Measurements from ENCODE around the gene MRPS27. TPM values are rescaled to one million over a fixed set of nuclear protein-coding genes. Genes with fewer than 3 reads are reported as not detected.

MRPS27 gene
- total and polyA plus RNA-seq, 8 donors, result 14.8 to 43.3 (median 23.1) TPM

GRCh38 chr5:72272398-72272797 lies 47.6 kb downstream of the MRPS27 start:
- Histone ChIP-seq H3K4me3 (no peak overlapping the region), H3K27ac (no peak overlapping the region), H3K4me1 (peaks cover 0 to 18% (median 7%) of the 10 kb centered on the region in 4 donors), H3K9me3 (no peaks in the 10 kb centered on the region), H3K36me3 (peaks cover 0 to 11% (median 0%) of the 10 kb centered on the region in 4 donors), H3K27me3 (no peaks in the 10 kb centered on the region)
- no peak for TF ChIP-seq EP300 (IDR thresholded peaks at IDR 0.05)
- TF ChIP-seq POLR2AphosphoS5 (IDR thresholded peaks at IDR 0.05), result no peak
- TF ChIP-seq CTCF (IDR thresholded peaks at IDR 0.05), result no peak
- TF ChIP-seq POLR2A (IDR thresholded peaks at IDR 0.05), result no peak
- DNase-seq, result no peak
- intact Hi-C loops (cut with DNase I; ENCODE audit: low total_unique reads), result no loop called here
- 76 to 95% (median 87%) methylated on average over 4 of the region's 4 CpGs for WGBS, 5 donors

DNA sequence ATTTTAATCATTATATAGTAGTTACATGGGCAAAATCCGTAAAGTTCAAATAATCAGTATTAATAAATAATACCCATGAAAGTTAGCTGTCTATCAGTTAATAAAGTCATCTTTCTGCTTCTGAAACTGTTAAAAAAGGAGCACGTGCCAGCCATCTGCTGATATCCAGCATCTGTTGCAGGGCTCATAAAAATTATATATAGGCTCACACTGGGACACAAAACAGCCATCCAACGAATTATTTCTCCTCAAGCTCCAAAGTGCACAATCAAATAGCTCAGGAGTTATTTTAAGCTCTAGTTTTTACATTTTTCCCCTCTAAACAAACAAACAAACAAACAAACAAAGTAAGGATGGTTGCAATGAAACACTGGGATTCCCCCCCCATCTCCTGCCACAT lies 48.3 kb downstream of the MRPS27 start:
- Histone ChIP-seq H3K4me3 (no peak overlapping the region), H3K27me3 (no peaks in the 10 kb centered on the region), H3K36me3 (peaks cover 0 to 5% (median 0%) of the 10 kb centered on the region in 4 donors), H3K9me3 (no peaks in the 10 kb centered on the region), H3K27ac (no peak overlapping the region), H3K4me1 (peaks cover 0 to 25% (median 9%) of the 10 kb centered on the region in 4 donors)
- intact Hi-C loops (cut with DNase I; ENCODE audit: low total_unique reads), result no loop called here
- WGBS, 5 donors, result 87 to 95% (median 91%) methylated on average over 3 of the region's 3 CpGs
- no peak for TF ChIP-seq CTCF (IDR thresholded peaks at IDR 0.05)
- no peak for TF ChIP-seq EP300 (IDR thresholded peaks at IDR 0.05)
- TF ChIP-seq POLR2AphosphoS5 (IDR thresholded peaks at IDR 0.05), result no peak
- TF ChIP-seq POLR2A (IDR thresholded peaks at IDR 0.05), result no peak
- DNase-seq, result no peak

DNA sequence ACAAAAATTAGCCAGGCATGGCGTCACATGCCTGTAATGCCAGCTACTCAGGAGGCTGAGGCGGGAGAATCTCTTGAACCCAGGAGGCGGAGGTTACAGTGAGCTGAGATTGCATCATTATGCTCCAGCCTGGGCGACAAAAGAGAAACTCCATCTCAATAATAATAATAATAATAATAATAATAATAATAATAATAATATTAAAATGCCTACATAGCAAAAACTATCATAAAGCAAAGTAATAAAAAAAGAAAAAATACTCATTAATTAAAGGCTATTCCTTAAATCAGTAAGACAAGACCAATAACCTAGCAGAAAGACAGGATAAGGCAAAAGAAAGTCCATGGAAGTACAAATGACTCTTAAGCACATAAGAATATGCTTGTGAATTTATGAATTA lies 50.0 kb downstream of the MRPS27 start:
- no peaks in the 10 kb centered on the region for H3K9me3 ChIP-seq
- no peak for DNase-seq
- H3K4me1 ChIP-seq, result peaks cover 0 to 41% (median 19%) of the 10 kb centered on the region in 4 donors
- WGBS, 5 donors, result 96 to 100% (median 99%) methylated on average over 4 of the region's 4 CpGs
- no peak overlapping the region for H3K4me3 ChIP-seq
- H3K27me3 ChIP-seq, result no peaks in the 10 kb centered on the region
- no peak overlapping the region for H3K27ac ChIP-seq
- TF ChIP-seq POLR2A (IDR thresholded peaks at IDR 0.05), result no peak
- no peak for TF ChIP-seq CTCF (IDR thresholded peaks at IDR 0.05)
- no peak for TF ChIP-seq EP300 (IDR thresholded peaks at IDR 0.05)
- no peak for TF ChIP-seq POLR2AphosphoS5 (IDR thresholded peaks at IDR 0.05)
- H3K36me3 ChIP-seq, result no peaks in the 10 kb centered on the region
- intact Hi-C loops (cut with DNase I; ENCODE audit: low total_unique reads), result no loop called here

GRCh38 chr5:72269411-72269780 lies 50.6 kb downstream of the MRPS27 start:
- intact Hi-C loops (cut with DNase I; ENCODE audit: low total_unique reads), result no loop called here
- H3K27ac ChIP-seq, result no peak overlapping the region
- no peak for DNase-seq
- no peak for TF ChIP-seq POLR2AphosphoS5 (IDR thresholded peaks at IDR 0.05)
- TF ChIP-seq EP300 (IDR thresholded peaks at IDR 0.05), result no peak
- no peak for TF ChIP-seq CTCF (IDR thresholded peaks at IDR 0.05)
- no peak for TF ChIP-seq POLR2A (IDR thresholded peaks at IDR 0.05)
- H3K27me3 ChIP-seq, result no peaks in the 10 kb centered on the region
- no peaks in the 10 kb centered on the region for H3K9me3 ChIP-seq
- H3K4me1 ChIP-seq, result peaks cover 0 to 48% (median 22%) of the 10 kb centered on the region in 4 donors
- H3K4me3 ChIP-seq, result no peak overlapping the region
- no peaks in the 10 kb centered on the region for H3K36me3 ChIP-seq
- WGBS, 5 donors, result 81 to 98% (median 94%) methylated on average over 1 of the region's 1 CpG

Data from stomach (tissue), 9 donors.